OCI-LY3 (cell line): ENCODE data around the gene PLCB4.

Source experiments
- H2AFZ ChIP-seq: fragments of 200-600, 300-600 bp; shearing (Covaris generic); 2 replicates; pipeline ENCODE4 v1.6.0; 2014; ENCODE audit warnings: antibody characterized with exemption, low read depth, low read length
- H3K27ac ChIP-seq: fragments of 200-600, 300-600 bp; sonication (generic); 2 replicates; pipeline ENCODE4 v1.5.1; 2014; ENCODE audit warnings: mild to moderate bottlenecking, low read length, moderate library complexity, mixed read lengths
- H3K27me3 ChIP-seq: fragments of 200-600, 300-600 bp; sonication (generic); 2 replicates; pipeline ENCODE4 v1.6.1; 2014; ENCODE audit warnings: low read depth, low read length, mixed read lengths
- H3K36me3 ChIP-seq: fragments of 200-600, 300-600 bp; sonication (generic); replicated peaks from 2 replicates; pipeline ENCODE3; 2014; ENCODE audit warnings: low read depth, low read length, mixed read lengths
- H3K4me1 ChIP-seq: fragments of 300-600, 200-600 bp; sonication (generic); 2 replicates; pipeline ENCODE4 v1.6.1; 2014; ENCODE audit warnings: low read length, mixed read lengths
- H3K4me2 ChIP-seq: fragments of 200-600, 300-600 bp; sonication (generic); 2 replicates; pipeline ENCODE4 v1.6.1; 2014; ENCODE audit warnings: low read length, mixed read lengths
- H3K4me3 ChIP-seq: fragments of 300-600, 200-600 bp; sonication (generic); 2 replicates; pipeline ENCODE4 v1.5.1; 2014; ENCODE audit warnings: antibody characterized with exemption, mild to moderate bottlenecking, low read length, moderate library complexity
- H3K79me2 ChIP-seq: fragments of 300-600, 200-600 bp; shearing (Covaris generic); 2 replicates; pipeline ENCODE4 v1.6.1; 2014; ENCODE audit warnings: mild to moderate bottlenecking, low read length, mixed read lengths
- H3K9ac ChIP-seq: fragments of 300-600, 200-600 bp; shearing (Covaris generic); 2 replicates; pipeline ENCODE4 v1.6.0; 2014; ENCODE audit warnings: mild to moderate bottlenecking, low read length, moderate library complexity
- H3K9me3 ChIP-seq: fragments of 200-600, 300-600 bp; shearing (Covaris generic); 2 replicates; pipeline ENCODE4 v1.6.1; 2014; ENCODE audit warnings: low read length, mixed read lengths; ENCODE audit not compliant: insufficient read depth
- H4K20me1 ChIP-seq: fragments of 200-600, 300-600 bp; sonication (generic); 2 replicates; pipeline ENCODE4 v1.6.1; 2016; ENCODE audit warnings: low read length, mixed read lengths; ENCODE audit not compliant: insufficient read depth
- EZH2phosphoT487 ChIP-seq: fragments of 200-600 bp; shearing (Covaris generic); IDR thresholded peaks from 2 replicates; pipeline ENCODE4 v1.6.1; 2018; ENCODE audit warnings: antibody characterized with exemption, mixed run types, low read depth
- TF ChIP-seq, protein P1 (sequence below): fragments of 200-600, 300-600 bp; sonication (generic); IDR thresholded peaks from 2 replicates; pipeline ENCODE4 v1.5.1; 2014; ENCODE audit warnings: antibody characterized with exemption, low read length, low read depth

PLCB4 gene

GRCh38 chr20:9076440-9076839, 7.6 kb downstream of the PLCB4 start:
- no peaks in the 10 kb centered on the region for H3K36me3 ChIP-seq
- H3K27ac ChIP-seq: no peak overlapping the region
- no peak overlapping the region for H3K9ac ChIP-seq
- no peak overlapping the region for H3K4me2 ChIP-seq
- H4K20me1 ChIP-seq: peaks cover 3% of the 10 kb centered on the region; the same call in 1 of the 2 replicates
- H3K27me3 ChIP-seq: peaks cover 6% of the 10 kb centered on the region; the same call in 1 of the 2 replicates
- no peaks in the 10 kb centered on the region for H3K4me1 ChIP-seq
- no peaks in the 10 kb centered on the region for H3K79me2 ChIP-seq
- no peak overlapping the region for H3K4me3 ChIP-seq
- H3K9me3 ChIP-seq: no peaks in the 10 kb centered on the region
- no peak overlapping the region for H2AFZ ChIP-seq
- TF ChIP-seq, protein P1, sequence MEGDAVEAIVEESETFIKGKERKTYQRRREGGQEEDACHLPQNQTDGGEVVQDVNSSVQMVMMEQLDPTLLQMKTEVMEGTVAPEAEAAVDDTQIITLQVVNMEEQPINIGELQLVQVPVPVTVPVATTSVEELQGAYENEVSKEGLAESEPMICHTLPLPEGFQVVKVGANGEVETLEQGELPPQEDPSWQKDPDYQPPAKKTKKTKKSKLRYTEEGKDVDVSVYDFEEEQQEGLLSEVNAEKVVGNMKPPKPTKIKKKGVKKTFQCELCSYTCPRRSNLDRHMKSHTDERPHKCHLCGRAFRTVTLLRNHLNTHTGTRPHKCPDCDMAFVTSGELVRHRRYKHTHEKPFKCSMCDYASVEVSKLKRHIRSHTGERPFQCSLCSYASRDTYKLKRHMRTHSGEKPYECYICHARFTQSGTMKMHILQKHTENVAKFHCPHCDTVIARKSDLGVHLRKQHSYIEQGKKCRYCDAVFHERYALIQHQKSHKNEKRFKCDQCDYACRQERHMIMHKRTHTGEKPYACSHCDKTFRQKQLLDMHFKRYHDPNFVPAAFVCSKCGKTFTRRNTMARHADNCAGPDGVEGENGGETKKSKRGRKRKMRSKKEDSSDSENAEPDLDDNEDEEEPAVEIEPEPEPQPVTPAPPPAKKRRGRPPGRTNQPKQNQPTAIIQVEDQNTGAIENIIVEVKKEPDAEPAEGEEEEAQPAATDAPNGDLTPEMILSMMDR: no peak
- TF ChIP-seq EZH2phosphoT487: no peak

- H3K4me1 ChIP-seq: no peaks in the 10 kb centered on the region
- H3K4me3 ChIP-seq: no peak overlapping the region
- H3K9ac ChIP-seq: no peak overlapping the region
- H4K20me1 ChIP-seq: peaks cover 3% of the 10 kb centered on the region; the same call in 1 of the 2 replicates
- H3K4me2 ChIP-seq: no peak overlapping the region
- H3K27ac ChIP-seq: no peak overlapping the region
- H2AFZ ChIP-seq: no peak overlapping the region
- H3K79me2 ChIP-seq: no peaks in the 10 kb centered on the region
- no peaks in the 10 kb centered on the region for H3K36me3 ChIP-seq
- TF ChIP-seq, protein P1: no peak
- H3K27me3 ChIP-seq: peaks cover 6% of the 10 kb centered on the region; the same call in 1 of the 2 replicates
- no peaks in the 10 kb centered on the region for H3K9me3 ChIP-seq
Observed at GRCh38 chr20:9078826-9079731, 10.2 kb downstream of the PLCB4 start.

GRCh38 chr20:9081423-9081966, 12.6 kb downstream of the PLCB4 start:
- Histone ChIP-seq H4K20me1 (peaks cover 3% of the 10 kb centered on the region; the same call in 1 of the 2 replicates), H2AFZ (no peak overlapping the region), H3K9ac (no peak overlapping the region), H3K27ac (no peak overlapping the region), H3K27me3 (peaks cover 6% of the 10 kb centered on the region; the same call in 1 of the 2 replicates), H3K4me2 (no peak overlapping the region), H3K9me3 (no peaks in the 10 kb centered on the region), H3K36me3 (no peaks in the 10 kb centered on the region), H3K4me3 (no peak overlapping the region), H3K4me1 (no peaks in the 10 kb centered on the region), H3K79me2 (no peaks in the 10 kb centered on the region)
- TF ChIP-seq, protein P1: no peak
- TF ChIP-seq EZH2phosphoT487: no peak

GRCh38 chr20:9082741-9083140, 13.9 kb downstream of the PLCB4 start:
- Histone ChIP-seq H3K9ac (no peak overlapping the region), H3K9me3 (no peaks in the 10 kb centered on the region), H3K4me1 (no peaks in the 10 kb centered on the region), H3K4me2 (no peak overlapping the region), H3K27me3 (no peaks in the 10 kb centered on the region), H3K36me3 (no peaks in the 10 kb centered on the region), H4K20me1 (no peaks in the 10 kb centered on the region), H2AFZ (no peak overlapping the region), H3K4me3 (no peak overlapping the region), H3K27ac (no peak overlapping the region), H3K79me2 (no peaks in the 10 kb centered on the region)
- TF ChIP-seq, protein P1: no peak
- no peak for TF ChIP-seq EZH2phosphoT487
